ENCODE data around the gene CD28. TPM values are rescaled to one million over a fixed set of nuclear protein-coding genes. Genes with fewer than 3 reads are reported as not detected.

CD28 gene
- total RNA-seq, 1 donor from 2014 or later, result 0.77 TPM

- H3K27me3 ChIP-seq (ENCODE audit: low read depth), result no peaks in the 10 kb centered on the region
- no peaks in the 10 kb centered on the region for H3K9me3 ChIP-seq (replicated peaks)
- no peak for DNase-seq
- H3K27ac ChIP-seq (replicated peaks), result peak overlapping the region; percentile 90
- TF ChIP-seq, protein P1, sequence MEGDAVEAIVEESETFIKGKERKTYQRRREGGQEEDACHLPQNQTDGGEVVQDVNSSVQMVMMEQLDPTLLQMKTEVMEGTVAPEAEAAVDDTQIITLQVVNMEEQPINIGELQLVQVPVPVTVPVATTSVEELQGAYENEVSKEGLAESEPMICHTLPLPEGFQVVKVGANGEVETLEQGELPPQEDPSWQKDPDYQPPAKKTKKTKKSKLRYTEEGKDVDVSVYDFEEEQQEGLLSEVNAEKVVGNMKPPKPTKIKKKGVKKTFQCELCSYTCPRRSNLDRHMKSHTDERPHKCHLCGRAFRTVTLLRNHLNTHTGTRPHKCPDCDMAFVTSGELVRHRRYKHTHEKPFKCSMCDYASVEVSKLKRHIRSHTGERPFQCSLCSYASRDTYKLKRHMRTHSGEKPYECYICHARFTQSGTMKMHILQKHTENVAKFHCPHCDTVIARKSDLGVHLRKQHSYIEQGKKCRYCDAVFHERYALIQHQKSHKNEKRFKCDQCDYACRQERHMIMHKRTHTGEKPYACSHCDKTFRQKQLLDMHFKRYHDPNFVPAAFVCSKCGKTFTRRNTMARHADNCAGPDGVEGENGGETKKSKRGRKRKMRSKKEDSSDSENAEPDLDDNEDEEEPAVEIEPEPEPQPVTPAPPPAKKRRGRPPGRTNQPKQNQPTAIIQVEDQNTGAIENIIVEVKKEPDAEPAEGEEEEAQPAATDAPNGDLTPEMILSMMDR (IDR thresholded peaks at IDR 0.05; ENCODE audit: borderline replicate concordance), result no peak
- no peaks in the 10 kb centered on the region for H3K36me3 ChIP-seq
- intact Hi-C loops (cut with micrococcal nuclease), result loop anchor here (10.0 kb wide), 1 partner anchor 99 kb away; no protein-coding TSS in a partner anchor
- H3K4me3 ChIP-seq, result no peak overlapping the region
- H3K4me1 ChIP-seq, result peaks cover 100% of the 10 kb centered on the region
These were observed 20.5 kb upstream of the CD28 start for GRCh38 chr2:203685789-203686420.

DNA sequence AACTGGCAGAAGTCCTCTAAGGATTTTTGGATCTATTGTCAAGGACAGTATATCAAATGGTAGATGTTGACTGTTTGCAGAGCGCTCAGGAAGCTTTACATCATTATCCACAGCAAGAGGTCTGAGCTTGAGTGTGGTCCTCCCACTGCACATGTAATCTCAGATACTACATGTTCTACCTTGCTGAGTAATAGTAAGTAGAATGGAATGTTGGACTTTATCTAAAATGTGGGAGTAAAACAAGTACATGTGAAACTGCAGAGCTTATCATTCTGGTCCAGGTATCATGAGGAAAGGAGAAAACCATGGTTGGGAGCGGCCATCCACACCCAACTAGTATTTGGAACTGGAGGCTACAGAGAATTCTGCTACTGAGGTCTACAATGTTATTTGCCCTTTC lies 19.3 kb upstream of the CD28 start:
- no peaks in the 10 kb centered on the region for H3K36me3 ChIP-seq
- peaks cover 100% of the 10 kb centered on the region for H3K4me1 ChIP-seq
- TF ChIP-seq, protein P1 (IDR thresholded peaks at IDR 0.05; ENCODE audit: borderline replicate concordance), result no peak
- H3K27ac ChIP-seq (replicated peaks), result peak overlapping the region; percentile 90
- no peak overlapping the region for H3K4me3 ChIP-seq
- no peaks in the 10 kb centered on the region for H3K9me3 ChIP-seq (replicated peaks)
- intact Hi-C loops (cut with micrococcal nuclease), result loop anchor here (10.0 kb wide), 1 partner anchor 98 kb away; no protein-coding TSS in a partner anchor
- no peak for DNase-seq
- no peaks in the 10 kb centered on the region for H3K27me3 ChIP-seq (ENCODE audit: low read depth)

DNA sequence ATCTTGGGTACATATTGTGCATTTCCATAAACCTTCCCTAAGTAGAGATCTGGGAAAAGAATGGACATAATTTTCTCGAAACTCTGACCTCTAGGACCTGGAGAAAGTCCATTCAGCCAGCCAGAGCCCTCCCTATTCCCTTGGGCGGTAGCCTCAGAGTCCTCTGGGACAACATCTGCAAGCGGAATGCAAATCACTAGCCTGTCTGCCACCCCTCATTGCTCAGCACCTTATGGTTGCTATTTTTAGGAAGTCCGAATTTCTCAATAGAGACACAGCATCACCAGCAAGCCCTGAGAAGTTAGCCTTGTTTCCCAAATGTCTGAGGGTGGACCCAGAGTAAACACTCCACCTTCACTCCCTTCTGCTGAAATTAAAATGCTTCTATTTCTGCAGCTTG lies 17.6 kb upstream of the CD28 start:
- intact Hi-C loops (cut with micrococcal nuclease), result loop anchor here (10.0 kb wide), 1 partner anchor 96 kb away; no protein-coding TSS in a partner anchor
- DNase-seq, result peak; percentile 75
- peaks cover 98% of the 10 kb centered on the region for H3K4me1 ChIP-seq

DNA sequence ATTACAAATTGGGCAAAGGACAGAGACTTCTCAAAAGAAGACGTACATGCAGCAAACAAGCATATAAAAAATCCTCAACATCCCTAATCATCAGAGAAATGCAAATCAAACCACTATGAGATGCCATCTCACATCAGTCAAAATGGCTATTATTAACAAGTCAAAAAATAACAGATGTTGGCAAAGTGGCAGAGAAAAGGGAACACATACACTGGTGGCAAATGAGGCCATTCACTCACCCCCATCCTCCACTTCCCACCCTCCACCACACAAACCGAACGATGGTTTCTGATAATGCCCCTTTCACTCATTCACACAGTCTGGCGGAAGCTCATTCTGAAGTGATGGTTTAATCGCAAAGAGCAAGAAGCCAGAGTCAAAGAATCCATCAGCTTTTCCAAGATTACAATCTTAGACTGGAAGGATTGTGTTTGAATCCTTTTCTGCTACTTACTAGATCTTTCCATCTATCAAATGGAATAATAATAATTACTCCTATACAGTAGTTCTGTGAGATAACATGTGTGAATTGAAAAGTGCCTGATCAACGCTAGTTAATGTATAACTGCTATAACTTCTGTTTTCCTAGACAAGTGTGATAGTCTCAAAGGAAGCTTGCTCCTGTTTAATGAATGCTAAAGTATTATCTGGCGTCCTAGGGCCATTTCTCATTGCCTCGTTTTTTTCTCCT lies 16.9 kb upstream of the CD28 start:
- Histone ChIP-seq H3K36me3 (no peaks in the 10 kb centered on the region), H3K4me3 (no peak overlapping the region), H3K4me1 (peaks cover 93% of the 10 kb centered on the region), H3K9me3 (replicated peaks) (no peaks in the 10 kb centered on the region), H3K27ac (replicated peaks) (peak overlapping the region; percentile 90), H3K27me3 (ENCODE audit: low read depth) (no peaks in the 10 kb centered on the region)
- no peak for DNase-seq
- intact Hi-C loops (cut with micrococcal nuclease), result loop anchor here (10.0 kb wide), 1 partner anchor 95 kb away; no protein-coding TSS in a partner anchor
- TF ChIP-seq, protein P1 (IDR thresholded peaks at IDR 0.05; ENCODE audit: borderline replicate concordance), result no peak

More for the DNA sequence above, 17.6 kb upstream of the CD28 start:
- Histone ChIP-seq H3K36me3 (no peaks in the 10 kb centered on the region), H3K9me3 (replicated peaks) (no peaks in the 10 kb centered on the region), H3K27me3 (ENCODE audit: low read depth) (no peaks in the 10 kb centered on the region), H3K4me3 (no peak overlapping the region), H3K27ac (replicated peaks) (peak overlapping the region; percentile 90)
- TF ChIP-seq, protein P1 (IDR thresholded peaks at IDR 0.05; ENCODE audit: borderline replicate concordance), result no peak

DNA sequence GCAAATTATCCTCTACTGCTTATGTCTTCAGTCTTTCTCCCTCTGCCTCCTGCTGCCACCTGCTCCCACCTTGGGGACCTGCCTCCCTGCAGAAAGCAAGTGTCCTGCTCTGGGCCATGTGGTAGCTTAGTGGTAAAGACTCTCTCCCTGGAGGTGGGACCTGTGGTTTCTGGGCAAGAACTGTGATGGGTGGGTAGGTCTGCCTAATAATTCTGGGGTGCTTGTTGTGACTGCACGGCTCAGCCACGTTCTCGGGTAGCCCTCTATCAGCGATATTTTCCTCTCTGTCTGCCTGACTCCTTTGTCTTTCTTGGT lies 16.4 kb upstream of the CD28 start:
- H3K9me3 ChIP-seq (replicated peaks), result no peaks in the 10 kb centered on the region
- no peak overlapping the region for H3K4me3 ChIP-seq
- peak overlapping the region; percentile 90 for H3K27ac ChIP-seq (replicated peaks)
- no peaks in the 10 kb centered on the region for H3K27me3 ChIP-seq (ENCODE audit: low read depth)
- no peak for DNase-seq
- H3K36me3 ChIP-seq, result no peaks in the 10 kb centered on the region
- intact Hi-C loops (cut with micrococcal nuclease), result no loop called here
- peaks cover 88% of the 10 kb centered on the region for H3K4me1 ChIP-seq
- TF ChIP-seq, protein P1 (IDR thresholded peaks at IDR 0.05; ENCODE audit: borderline replicate concordance), result no peak
